ENCODE measurements around the gene GTSE1.

Gene GTSE1

DNA sequence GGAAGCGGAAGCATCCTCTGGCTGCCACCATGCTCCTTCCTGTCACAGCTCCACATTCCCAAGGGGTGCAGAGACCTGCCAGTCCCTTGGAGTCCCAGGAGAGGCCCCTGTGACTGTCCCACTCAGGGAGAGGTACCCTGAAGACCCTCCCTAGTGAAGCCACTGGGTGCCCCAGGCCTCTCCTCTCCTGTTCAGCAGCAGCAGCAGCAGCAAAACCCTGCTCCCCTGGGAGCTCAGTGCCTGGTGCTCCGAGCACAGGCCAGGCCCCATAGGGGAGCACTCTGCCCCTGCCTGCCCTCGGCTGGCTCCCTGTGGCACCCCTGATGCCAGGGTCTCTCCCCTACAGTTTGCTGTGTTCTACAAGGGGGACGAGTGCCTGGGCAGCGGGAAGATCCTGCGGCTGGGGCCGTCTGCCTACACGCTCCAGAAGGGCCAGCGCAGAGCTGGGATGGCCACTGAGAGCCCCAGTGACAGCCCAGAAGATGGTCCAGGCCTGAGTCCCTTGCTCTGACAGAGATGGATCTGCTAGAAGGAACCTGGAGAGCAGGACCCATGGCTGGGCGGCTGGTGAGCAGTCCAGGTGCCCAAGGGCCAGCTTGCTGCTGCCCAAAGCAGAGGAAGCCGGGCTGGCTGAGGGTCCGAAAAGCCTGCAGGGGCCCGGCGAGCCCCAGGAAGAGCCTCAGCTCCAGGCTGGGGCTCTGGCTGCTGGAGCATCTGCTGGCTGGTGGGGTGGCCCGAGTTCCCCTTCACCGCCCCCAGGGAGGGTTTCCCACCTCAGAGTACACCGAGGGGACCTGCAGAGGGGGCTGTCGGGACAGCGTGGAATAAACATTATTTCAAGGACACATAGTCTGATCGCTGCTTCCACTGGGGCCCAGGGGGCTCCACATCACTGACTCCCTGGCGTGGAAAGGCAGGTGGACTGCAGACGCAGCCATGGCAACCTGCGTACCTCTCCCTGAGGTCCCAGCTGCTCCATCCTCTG is 60.1 kb downstream of the GTSE1 start:
- intact Hi-C loops (cut with DNase I): no loop called here
- DNase-seq: peak in 1 of 42 donors; percentile 29

DNA sequence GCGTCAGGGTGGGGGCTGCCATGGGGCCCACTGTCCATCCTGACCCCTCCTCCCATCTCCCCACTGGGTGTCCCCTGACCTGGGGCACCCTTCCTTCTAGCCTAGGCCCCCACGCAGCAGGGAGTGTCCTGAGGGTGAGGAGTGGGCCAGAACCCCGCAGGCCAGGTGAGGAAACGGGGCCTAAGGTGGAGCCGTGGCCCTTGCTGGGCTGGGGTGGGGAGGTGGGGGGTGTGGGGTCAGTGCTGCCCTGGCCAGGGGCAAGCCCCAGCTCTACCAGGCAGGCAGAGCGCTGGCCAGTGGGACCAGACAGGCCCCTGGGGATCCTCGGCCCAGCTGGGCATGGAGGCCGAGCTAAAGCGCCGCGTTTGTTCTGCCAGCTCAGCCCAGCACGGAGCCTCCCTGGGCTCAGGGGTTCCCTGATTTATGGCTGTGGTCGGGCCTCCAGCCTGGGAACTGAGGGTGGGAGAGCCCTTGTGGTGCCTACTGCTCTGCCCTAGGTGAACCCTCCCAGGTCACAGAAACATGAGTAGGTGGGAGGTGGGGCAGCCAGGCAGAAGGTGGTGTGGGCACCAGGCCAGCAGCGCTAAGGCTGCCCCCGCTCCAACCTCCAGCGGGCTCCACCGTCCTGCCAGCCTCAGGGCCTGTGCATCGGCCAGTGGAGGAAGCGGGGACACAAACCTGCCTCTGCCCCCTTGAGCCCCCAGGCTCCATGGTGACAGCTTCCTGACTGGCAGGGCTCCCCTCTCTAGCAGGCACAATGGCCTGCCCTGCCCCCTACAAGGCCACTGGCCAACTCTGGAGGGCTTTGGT is 61.2 kb downstream of the GTSE1 start:
- intact Hi-C loops (cut with DNase I): no loop called here
- DNase-seq: peak in 1 of 42 donors; percentile 25

DNA sequence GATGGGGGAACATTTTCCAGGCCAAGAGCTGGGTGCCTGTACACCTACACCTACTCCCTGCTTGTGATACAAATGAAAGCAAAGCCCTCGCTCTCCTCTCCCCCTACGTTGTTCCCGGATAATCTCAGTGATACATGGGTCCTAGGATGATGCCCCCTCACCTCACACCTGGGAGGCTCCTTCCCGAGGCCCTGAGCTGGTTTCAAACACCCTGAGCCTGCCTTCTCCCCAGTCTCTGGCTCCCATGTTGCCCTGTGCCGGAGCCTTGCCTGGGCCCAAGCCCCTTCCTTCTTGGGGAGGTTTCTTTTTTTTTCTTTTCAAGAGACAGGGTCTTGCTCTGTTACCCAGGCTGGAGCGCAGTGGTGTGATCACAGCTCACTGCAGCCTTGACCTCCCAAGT is 62.1 kb downstream of the GTSE1 start:
- peak in 1 of 42 donors; percentile 24 for DNase-seq
- intact Hi-C loops (cut with DNase I): no loop called here

DNA sequence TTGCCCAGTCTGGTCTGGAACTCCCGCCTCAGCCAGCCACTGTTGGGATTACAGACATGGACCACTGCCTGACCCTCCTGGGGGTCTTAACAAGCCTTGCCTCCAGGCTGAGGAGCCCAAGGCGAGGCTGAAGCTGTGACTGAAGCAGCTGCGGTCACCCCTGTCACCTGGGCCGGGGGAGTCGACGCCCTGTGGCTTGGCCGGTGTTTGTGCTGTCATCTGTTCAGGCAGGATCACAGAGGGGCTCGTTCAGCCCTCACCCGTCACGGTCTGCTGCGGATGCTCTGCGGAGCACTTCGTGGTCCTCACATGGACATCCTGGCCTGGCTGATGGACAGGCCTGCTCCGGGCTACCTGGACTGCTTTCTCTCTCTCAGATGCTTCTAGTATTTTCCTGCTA is 62.7 kb downstream of the GTSE1 start:
- intact Hi-C loops (cut with DNase I): no loop called here
- peak in 1 of 42 donors; percentile 24 for DNase-seq

DNA sequence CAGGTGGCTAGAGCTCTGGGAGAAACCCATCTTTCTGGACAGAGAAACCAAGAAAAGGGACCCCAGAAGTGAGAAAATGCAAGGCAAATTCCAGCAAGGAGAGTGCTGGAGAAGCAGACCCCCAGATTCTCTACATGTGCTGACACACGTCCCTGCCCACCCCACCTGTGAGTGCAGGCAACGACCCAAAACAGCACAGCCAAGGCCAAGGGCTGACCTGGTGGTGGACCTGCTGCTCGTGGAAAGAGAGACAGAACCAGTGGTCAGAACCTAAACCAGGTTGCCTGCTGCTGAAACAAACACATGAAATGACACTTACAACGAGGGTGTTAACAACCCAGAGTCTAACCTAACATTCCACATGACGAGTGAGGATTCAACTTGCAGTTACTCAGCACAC is 63.4 kb downstream of the GTSE1 start:
- intact Hi-C loops (cut with DNase I): no loop called here

DNA sequence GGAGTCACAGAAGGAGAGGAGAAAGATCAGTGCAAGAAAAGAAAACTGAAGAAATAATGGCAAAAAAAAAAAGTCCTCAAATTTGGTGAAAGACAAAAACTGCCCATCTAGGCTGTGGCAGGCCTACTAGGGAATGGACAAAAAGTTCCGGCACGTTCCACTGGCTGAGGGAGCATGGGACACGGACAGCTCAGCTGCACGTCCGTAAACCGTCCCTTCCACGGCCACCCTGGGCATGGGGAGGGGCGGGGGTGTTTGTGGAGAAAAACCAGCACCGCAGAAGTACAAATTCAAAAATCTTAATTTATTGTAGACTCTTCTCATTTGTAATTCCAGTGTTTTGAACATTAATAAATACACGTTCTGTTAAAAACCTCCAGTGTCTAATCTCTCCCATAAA is 64.2 kb downstream of the GTSE1 start:
- DNase-seq: no peak
- intact Hi-C loops (cut with DNase I): no loop called here

More for the DNA sequence above, 63.4 kb downstream of the GTSE1 start:
- DNase-seq: peak in 1 of 42 donors; percentile 26

DNA sequence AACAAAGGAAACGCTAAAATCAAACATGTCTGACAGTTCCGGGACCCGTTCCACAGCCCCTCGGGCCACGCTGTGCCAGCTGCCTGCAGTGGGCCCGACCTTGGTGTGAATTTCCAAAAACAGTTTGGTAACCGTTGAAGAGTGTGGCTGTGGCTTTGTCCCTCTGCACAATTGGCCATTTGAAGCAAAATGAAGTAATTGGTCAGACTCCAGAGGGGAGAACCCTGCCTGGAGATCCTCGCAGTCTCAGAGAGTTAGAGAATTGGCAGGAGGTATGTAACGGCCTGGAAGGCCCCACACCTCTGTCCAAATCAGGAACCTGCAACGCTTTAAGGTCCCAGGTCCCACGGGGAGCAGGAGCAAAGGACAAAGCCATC is 65.1 kb downstream of the GTSE1 start:
- intact Hi-C loops (cut with DNase I): no loop called here
- peak in 4 of 42 donors; percentile 9 to 45 (median 16) for DNase-seq

DNA sequence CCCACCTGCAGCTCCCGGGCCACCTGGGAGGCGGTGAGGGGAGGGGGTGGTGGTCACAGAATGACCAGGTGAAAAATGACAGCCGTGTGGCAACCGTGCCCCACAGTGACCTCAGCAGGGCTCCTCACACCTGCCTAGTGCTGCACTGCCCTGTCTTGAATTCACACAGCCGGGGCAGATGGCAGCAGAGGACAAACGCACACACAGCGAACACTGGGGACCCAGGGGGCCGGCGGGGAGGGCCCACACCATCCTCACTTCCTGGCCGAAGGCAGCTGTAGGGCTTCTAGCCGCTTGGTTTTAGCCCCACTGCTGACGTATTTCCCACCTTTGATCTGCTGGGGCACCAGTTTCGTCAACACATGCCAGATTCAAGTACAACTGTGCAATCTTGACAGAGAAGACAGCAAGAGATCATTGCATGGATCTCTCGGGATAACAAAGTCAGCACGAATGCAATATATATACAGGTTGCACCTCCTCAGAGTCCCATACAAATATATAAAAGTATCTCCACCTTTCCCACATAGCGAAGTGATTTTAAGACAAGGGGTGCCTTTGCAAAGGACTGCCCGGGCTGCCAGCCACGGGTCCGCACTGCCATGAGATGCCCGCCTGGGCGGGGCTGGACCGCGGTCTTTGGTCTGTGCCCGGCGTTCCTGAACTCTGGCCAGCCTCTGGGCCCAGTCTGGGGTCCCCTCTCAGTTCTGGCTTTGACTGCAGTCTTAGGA is 65.7 kb downstream of the GTSE1 start:
- intact Hi-C loops (cut with DNase I): no loop called here
- DNase-seq: peak in 1 of 42 donors; percentile 31

DNA sequence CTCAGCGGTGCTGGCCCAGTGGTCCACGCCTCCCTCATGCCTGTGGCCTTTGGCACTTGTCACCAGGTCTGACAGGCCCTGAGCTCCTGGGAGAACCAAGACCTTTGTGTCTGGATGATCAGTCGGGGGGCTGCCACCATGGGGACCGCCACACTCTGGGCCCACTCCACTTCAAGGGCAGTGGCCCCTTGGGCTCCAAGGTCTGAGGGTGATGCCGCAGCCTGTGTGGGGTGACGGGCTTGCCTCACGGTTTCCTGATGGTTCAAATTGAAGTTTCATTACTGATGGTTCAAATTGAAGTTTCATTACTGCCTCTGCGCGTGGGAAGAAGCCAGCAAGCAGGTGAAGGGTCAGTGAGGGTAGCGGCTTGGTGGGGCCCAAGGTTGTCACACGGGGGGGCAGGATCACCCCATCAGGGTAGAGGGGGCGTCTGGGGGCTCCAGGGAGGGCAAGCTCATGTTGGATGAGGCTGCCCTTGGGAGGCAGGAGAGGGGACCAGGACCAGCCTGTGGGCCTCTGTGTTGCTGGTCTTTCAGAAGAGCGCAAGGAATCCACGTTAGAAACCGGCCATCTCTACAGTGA is 66.4 kb downstream of the GTSE1 start:
- intact Hi-C loops (cut with DNase I): no loop called here
- no peak for DNase-seq

DNA sequence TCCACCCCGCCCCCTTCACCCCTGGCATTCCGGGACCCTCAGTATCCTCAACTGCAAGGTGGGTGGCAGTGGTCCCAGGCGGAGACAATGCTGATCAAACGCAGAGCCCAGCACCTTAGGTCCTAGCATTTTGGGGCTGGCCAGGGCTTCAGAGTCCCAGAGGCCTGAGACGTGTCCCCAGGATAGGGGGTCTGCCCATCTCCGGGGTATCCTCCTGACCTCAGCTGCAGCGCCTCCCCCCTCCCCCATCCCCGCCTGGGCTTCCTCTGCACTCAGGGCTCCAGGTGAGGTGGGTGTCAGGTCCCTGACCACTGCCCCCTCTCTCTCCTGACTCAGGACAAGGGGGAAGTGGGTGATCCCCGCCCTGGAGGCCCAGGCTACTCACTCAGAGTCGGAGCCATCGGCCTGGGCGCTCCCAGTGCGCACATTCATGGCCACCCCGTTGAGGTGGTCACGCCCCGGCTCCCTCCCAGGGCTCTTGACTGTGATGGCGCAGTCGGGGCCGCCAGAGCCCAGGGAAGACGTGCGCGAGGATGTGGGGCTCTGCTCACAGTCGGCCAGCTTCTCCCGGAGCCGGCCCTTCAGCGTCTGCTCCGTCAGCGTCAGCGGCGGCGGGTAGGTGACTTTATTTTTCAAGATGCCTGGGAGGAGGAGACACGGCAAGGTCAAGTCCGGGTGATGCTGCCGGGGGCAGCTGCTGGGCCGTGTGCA is 67.1 kb downstream of the GTSE1 start:
- intact Hi-C loops (cut with DNase I): no loop called here
- no peak for DNase-seq

DNA sequence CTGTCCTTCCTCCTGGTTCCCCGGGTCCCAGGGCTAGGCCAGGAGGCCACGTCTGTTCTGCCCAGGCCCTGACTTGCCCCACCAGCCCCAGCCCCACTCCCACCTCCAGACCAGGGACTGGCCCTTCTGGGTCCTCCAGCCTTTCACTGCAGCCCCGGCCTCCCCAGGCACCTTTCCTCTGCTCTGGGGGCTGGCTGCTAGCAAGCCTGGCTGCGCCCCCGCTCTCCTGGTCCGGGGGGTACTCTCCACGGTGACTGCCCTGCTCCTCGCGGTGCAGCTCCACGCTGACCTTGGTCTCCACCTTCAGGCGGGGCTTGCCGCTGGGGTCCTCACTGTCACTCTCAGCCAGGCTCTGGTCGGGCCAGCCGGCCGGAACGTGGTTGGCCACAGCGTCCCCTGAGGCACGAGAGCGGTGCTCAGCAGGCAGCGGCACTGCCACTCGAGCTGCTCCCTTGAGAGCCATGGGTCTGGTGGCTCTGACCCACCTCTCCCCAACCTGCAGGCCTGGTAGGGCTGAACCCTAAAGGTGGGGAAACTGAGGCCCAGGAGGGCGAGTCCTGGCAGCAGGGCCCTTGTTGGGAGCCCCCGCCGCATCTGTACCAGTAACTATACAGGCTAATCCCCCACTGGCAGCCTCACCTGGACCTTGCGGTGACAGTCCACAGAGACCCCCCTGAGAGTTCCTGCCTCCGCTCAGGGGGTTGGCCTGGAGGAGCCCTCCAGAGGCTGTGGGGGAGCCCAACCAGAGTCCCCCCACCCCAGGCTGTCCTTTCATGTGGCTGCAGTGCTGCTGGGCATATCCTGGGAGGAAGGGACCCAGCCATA is 67.9 kb downstream of the GTSE1 start:
- DNase-seq: no peak
- intact Hi-C loops (cut with DNase I): no loop called here

DNA sequence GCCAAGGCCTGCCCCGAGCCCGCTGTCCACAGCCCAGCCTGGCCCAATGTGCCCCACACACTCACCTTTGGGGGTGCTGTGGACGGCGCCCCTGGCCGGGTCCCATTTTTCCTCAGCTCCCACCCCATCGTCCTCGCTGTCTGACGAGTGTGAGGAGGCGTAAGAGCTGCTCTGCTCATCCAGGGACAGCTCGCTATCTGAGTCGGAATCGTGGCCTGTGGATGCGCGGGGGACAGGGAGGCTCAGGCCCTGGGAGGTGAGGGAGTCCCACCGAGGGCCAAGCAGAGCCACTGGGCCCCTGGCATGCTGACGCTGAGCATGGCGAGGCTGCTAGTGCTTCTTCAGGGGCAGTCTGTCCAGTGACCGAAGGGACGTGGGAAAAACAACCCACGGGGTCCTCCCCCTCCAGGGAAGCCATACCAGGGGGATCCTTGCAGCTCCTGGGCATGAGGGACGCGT is 68.5 kb downstream of the GTSE1 start:
- intact Hi-C loops (cut with DNase I): no loop called here

DNA sequence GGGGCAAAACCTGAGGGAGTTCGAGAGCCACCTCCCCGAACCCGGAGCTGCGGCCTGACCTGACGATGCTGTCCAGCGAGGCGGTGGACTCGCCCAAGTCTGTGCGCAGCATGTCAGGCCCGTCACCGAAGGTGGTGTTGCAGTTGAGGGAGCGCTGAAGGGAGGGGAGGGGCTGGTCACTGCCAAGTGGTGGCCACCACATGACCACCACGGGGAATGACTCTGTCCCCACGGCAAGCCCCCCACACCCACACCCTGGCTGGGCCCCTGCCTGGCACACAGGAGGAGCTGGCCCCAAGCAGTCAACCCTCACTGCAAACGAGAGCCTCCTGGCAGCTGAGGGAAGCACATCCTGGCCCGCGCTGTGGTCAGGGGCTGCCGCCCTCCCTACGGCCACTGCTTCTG is 69.7 kb downstream of the GTSE1 start:
- intact Hi-C loops (cut with DNase I): no loop called here

More for the DNA sequence above, 68.5 kb downstream of the GTSE1 start:
- DNase-seq: no peak

DNA sequence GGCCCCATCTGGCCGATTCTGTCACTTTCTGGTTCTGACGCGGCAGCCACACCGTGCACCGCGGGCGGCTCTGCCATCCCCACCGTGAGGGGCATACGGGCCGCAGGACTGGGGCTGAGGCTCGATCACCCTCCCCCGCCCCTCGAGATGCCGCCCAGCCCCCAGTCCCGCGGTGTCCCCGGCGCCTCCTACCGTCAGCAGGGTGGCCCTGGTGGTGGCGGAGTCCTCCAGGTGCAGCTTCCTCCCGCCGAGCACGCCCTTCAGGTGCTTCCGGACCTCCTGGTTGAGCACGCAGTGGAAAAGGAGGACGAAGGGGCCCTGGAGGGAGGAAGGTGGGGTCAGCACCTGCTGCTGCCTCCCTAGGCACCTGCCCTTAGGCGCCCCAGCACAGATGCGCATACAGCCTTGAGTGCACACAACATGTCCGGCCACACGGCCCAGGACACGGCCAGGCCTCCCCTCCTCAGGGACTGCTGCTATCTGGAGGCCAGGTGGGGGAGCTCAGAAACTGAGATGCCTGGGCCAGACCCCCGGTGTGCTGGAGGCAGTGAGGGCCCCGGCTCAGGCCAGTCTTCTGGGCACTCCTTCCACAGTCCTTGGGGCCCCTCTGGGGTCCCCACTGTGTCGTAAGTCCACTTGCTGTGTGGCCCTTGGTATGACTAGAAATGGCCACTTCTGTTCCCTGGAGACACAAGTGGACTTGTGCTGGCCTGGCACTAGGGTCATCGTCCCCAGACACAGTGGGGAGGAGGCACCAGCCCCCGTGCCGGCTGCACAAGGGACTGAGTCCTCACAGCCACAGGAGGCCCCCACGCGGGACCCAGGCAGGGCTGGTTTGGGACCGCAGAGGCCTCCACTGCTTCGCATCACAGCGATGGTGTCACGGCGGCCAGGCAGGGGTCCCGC is 70.4 kb downstream of the GTSE1 start:
- no peak for DNase-seq
- intact Hi-C loops (cut with DNase I): no loop called here

More for the DNA sequence above, 69.7 kb downstream of the GTSE1 start:
- DNase-seq: no peak

DNA sequence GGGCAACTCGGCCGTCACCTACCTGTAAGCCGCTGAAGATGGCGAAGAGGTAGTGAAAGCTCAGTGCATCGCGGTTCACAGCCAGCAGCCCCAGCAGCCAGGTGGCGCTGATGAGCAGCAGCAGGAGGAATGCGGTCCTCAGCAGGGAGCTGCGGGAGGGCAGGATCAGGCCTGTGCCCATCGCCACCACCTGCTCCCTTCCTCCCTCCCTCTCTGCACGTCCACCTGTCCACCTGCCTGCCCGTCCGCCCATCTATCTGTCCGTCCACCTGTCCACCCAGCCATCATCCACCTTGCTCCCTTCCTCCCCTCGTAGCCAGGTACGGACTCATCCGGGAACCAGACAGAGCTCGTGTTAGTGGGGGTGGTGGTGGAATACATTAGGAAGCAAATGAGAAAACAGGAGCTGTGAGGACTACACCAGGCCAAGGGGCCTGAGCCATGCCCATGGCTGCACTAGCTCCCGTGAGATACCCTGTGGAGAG is 71.1 kb downstream of the GTSE1 start:
- intact Hi-C loops (cut with DNase I): no loop called here
- peak in 41 of 42 donors; percentile 21 to 81 (median 59) for DNase-seq

DNA sequence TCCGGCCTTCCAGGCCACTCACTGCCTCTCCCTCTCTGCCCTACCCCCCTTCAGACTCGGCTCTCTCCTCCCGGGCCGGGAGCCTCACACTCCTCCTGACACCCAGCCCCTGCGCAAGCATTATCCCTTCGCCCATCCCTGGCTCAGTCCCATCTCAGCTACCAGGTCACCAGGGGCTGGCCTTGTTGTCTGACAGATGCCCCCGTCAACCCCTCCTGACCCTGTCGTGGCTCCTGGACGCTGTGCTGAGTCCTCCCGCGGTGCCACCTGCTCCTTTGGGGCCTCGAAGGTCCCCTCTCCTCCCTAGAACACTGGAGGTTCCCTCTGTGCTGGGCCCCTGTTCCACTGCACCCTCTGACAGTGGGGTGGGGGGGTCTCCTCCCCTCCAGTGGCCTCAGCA is 71.8 kb downstream of the GTSE1 start:
- intact Hi-C loops (cut with DNase I): no loop called here

More for the DNA sequence above, 71.8 kb downstream of the GTSE1 start:
- no peak for DNase-seq

Data from head of caudate nucleus (tissue), 42 donors.